Parathyroid adenoma (tissue), 2 donors: Measurements from ENCODE around the gene MST1R.

Experiments used
- H2AFZ ChIP-seq: fragments of 300-600 bp; sonication (generic); one replicate; pipeline ENCODE4 v1.7.0; 2017; ENCODE audit warnings: antibody characterized with exemption, mild to moderate bottlenecking
- H3K27ac ChIP-seq: fragments of 300-600 bp; sonication (generic); one replicate; pipeline ENCODE4 v1.7.0; 2017
- H3K27me3 ChIP-seq: fragments of 300-600 bp; sonication (generic); one replicate; pipeline ENCODE4 v1.7.0; 2017; ENCODE audit warnings: low read length; ENCODE audit not compliant: control insufficient read depth, insufficient read depth
- H3K36me3 ChIP-seq: fragments of 300-600 bp; sonication (generic); one replicate; pipeline ENCODE4 v1.7.0; 2017; ENCODE audit warnings: low read length; ENCODE audit not compliant: control insufficient read depth, insufficient read depth
- H3K4me1 ChIP-seq: fragments of 300-600 bp; sonication (generic); one replicate; pipeline ENCODE4 v1.7.0; 2017; ENCODE audit warnings: control low read depth
- H3K4me2 ChIP-seq: fragments of 300-600 bp; sonication (generic); one replicate; pipeline ENCODE4 v1.7.0; 2017; ENCODE audit warnings: low read length
- H3K4me3 ChIP-seq: fragments of 300-600 bp; sonication (generic); one replicate; pipeline ENCODE4 v1.7.0; 2017; ENCODE audit warnings: low read depth, low read length
- H3K79me2 ChIP-seq: fragments of 300-600 bp; sonication (generic); one replicate; pipeline ENCODE4 v1.7.0; 2017; ENCODE audit warnings: control low read depth
- H3K9ac ChIP-seq: fragments of 300-600 bp; sonication (generic); one replicate; pipeline ENCODE4 v1.7.0; 2017; ENCODE audit warnings: mild to moderate bottlenecking
- H3K9me3 ChIP-seq: fragments of 300-600 bp; sonication (generic); one replicate; pipeline ENCODE4 v1.7.0; 2017; ENCODE audit warnings: low read length; ENCODE audit not compliant: control insufficient read depth
- TF ChIP-seq, protein P1 (sequence below): fragments of 300-600 bp; sonication (generic); IDR thresholded peaks from one replicate; pipeline ENCODE4 v1.7.0; 2017; ENCODE audit warnings: antibody characterized with exemption, mild to moderate bottlenecking
- donor health status: primary hyperparathyroidism.

MST1R gene

DNA sequence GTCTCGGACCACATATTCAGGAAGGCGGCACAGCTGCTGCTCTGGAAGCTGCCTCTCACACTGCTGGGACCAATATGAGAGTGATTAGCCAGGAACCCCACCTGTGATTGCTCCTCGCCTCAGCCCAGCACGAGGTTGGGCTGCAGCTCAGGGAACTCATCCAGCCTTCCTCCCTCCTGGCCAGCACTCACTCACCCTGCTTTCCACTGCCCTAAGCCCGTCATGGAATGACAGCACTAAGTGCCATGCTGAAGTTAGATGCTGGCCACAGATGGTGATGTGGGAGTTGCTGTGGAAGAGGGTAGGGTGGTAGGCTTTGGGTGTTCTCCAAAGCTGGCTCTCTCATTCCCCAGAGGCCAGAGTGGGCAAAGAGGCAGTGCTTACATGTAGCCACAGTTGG lies 7.3 kb downstream of the MST1R start:
- TF ChIP-seq, protein P1, sequence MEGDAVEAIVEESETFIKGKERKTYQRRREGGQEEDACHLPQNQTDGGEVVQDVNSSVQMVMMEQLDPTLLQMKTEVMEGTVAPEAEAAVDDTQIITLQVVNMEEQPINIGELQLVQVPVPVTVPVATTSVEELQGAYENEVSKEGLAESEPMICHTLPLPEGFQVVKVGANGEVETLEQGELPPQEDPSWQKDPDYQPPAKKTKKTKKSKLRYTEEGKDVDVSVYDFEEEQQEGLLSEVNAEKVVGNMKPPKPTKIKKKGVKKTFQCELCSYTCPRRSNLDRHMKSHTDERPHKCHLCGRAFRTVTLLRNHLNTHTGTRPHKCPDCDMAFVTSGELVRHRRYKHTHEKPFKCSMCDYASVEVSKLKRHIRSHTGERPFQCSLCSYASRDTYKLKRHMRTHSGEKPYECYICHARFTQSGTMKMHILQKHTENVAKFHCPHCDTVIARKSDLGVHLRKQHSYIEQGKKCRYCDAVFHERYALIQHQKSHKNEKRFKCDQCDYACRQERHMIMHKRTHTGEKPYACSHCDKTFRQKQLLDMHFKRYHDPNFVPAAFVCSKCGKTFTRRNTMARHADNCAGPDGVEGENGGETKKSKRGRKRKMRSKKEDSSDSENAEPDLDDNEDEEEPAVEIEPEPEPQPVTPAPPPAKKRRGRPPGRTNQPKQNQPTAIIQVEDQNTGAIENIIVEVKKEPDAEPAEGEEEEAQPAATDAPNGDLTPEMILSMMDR: no peak
- Histone ChIP-seq H3K4me3 (no peak overlapping the region), H3K27ac (no peak overlapping the region), H3K36me3 (no peaks in the 10 kb centered on the region), H2AFZ (no peak overlapping the region), H3K9me3 (no peaks in the 10 kb centered on the region), H3K4me2 (no peak overlapping the region), H3K4me1 (no peaks in the 10 kb centered on the region), H3K27me3 (no peaks in the 10 kb centered on the region), H3K9ac (no peak overlapping the region), H3K79me2 (no peaks in the 10 kb centered on the region)

DNA sequence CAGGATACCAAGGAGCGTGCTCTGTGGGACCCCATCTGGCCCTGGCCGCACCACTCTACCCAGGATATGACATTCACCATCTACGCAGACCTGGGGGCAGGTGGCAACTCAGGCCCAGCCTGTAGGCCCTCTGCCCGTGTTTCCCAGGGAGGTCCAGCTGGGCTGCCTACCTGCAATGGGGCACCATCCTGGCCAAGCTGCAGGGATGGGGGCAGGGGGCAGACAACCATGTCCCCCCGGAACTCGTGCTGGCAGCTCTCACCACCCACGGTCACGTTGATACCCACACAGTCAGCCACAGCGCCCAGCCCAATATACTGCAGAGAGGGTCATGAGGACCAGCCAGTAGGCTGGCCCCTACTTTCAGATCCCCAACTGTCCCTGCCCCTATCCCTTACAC lies 7.9 kb downstream of the MST1R start:
- Histone ChIP-seq H3K9me3 (no peaks in the 10 kb centered on the region), H3K27ac (no peak overlapping the region), H2AFZ (no peak overlapping the region), H3K4me3 (no peak overlapping the region), H3K36me3 (no peaks in the 10 kb centered on the region), H3K4me1 (no peaks in the 10 kb centered on the region), H3K79me2 (no peaks in the 10 kb centered on the region), H3K9ac (no peak overlapping the region), H3K27me3 (no peaks in the 10 kb centered on the region), H3K4me2 (no peak overlapping the region)
- TF ChIP-seq, protein P1: no peak

DNA sequence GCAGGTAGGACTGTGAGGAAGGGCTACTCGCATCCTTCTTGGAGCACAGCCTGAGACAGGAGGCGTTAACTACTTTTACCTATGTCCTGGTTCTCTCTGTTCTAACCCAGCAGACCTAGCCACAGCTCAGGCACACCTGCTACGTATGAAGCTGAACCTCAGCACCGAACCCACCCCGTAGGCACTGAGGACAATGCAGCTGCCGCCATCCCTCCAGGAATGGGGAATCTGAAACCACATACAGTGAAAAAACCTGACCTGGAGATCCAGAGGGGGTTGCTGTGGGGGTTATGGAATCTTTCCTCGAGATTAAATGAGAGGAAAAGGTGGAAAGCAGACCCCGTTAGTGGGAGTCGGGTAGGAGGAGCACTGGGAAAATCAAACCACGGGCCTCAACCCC lies 14.4 kb downstream of the MST1R start:
- no peaks in the 10 kb centered on the region for H3K79me2 ChIP-seq
- no peak overlapping the region for H3K4me3 ChIP-seq
- no peaks in the 10 kb centered on the region for H3K9me3 ChIP-seq
- TF ChIP-seq, protein P1: no peak
- no peak overlapping the region for H3K27ac ChIP-seq
- H3K4me1 ChIP-seq: no peaks in the 10 kb centered on the region
- H3K36me3 ChIP-seq: no peaks in the 10 kb centered on the region
- H3K27me3 ChIP-seq: no peaks in the 10 kb centered on the region
- H3K4me2 ChIP-seq: no peak overlapping the region
- H3K9ac ChIP-seq: no peak overlapping the region
- no peak overlapping the region for H2AFZ ChIP-seq

DNA sequence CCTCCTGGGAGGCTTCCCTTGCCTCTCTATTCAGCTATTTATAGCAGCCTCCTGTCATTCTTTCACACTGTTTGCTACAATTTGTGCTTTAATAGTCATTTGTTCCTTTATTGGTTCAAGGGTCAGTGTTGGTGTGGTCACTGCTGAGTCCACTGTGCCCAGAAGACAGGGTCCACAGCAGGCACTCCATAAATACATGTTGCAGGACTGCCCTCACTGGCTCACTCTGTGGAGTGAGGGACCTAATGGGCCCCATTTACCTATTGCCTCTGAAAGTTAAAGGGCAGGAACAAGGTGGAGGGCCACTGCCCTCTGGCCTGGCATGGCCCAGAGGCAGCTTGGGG lies 16.8 kb downstream of the MST1R start:
- H3K9me3 ChIP-seq: no peaks in the 10 kb centered on the region
- H2AFZ ChIP-seq: no peak overlapping the region
- H3K4me2 ChIP-seq: no peak overlapping the region
- no peaks in the 10 kb centered on the region for H3K36me3 ChIP-seq
- H3K27ac ChIP-seq: no peak overlapping the region
- no peaks in the 10 kb centered on the region for H3K79me2 ChIP-seq
- H3K9ac ChIP-seq: no peak overlapping the region
- no peak overlapping the region for H3K4me3 ChIP-seq
- H3K27me3 ChIP-seq: no peaks in the 10 kb centered on the region
- TF ChIP-seq, protein P1: no peak
- H3K4me1 ChIP-seq: no peaks in the 10 kb centered on the region

DNA sequence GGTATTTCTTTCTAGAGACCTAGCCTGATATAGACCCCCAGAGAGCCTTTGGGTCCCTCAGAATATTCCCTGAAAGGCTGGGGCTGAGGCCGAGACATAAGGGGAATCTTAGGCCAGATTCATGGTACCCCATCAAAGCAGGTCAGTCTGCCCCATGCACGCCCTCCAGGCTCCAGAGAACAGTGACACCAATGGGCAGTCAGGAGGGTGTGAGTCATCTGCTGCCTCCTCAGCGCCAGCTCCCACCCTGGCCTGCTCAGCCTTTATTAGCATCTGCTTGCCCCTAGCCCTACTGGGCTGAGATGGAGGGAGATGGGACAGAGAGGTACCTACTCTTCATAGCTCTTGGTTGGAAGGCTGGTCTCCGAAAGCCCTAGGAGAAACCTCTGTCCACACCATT lies 19.7 kb downstream of the MST1R start:
- TF ChIP-seq, protein P1: no peak
- Histone ChIP-seq H3K4me1 (no peaks in the 10 kb centered on the region), H3K4me2 (no peak overlapping the region), H3K36me3 (no peaks in the 10 kb centered on the region), H3K79me2 (no peaks in the 10 kb centered on the region), H3K9me3 (no peaks in the 10 kb centered on the region), H3K9ac (no peak overlapping the region), H3K27ac (no peak overlapping the region), H3K27me3 (no peaks in the 10 kb centered on the region), H2AFZ (no peak overlapping the region), H3K4me3 (no peak overlapping the region)
